Esophagus squamous epithelium (tissue), 5 donors: ENCODE measurements around the gene ARFGAP3. TPM values are rescaled to one million over a fixed set of nuclear protein-coding genes. Genes with fewer than 3 reads are reported as not detected.

ENCODE experiments used
- DNase-seq: peaks from one replicate; lab custom pipeline; 2025; lab: John Stamatoyannopoulos, UW
- H3K27ac ChIP-seq, 4 donors: fragments of 200-600 bp; sonication (generic); one replicate each; pipeline ENCODE4 v1.5.1; 2016 to 2019; ENCODE audit warnings: mild to moderate bottlenecking in 1 of 4
- H3K27me3 ChIP-seq, 4 donors: fragments of 200-600 bp; sonication (generic); 1 replicate in 3 of 4; 2 replicates in 1 of 4; pipeline versions ENCODE4 v1.5.1 to v1.6.0; 2017 to 2021; ENCODE audit warnings: antibody characterized with exemption in 1 of 4
- H3K36me3 ChIP-seq, 3 donors: fragments of 200-600 bp; sonication (generic); one replicate each; pipeline ENCODE4 v1.5.1; 2016 to 2019
- H3K4me1 ChIP-seq, 3 donors: fragments of 200-600 bp; sonication (generic); one replicate each; pipeline ENCODE4 v1.5.1; 2017 to 2019
- H3K4me3 ChIP-seq, 4 donors: fragments of 200-600 bp; sonication (generic); 1 replicate in 3 of 4; 2 replicates in 1 of 4; pipeline ENCODE4 v1.5.1; 2016 to 2019; ENCODE audit warnings: mild to moderate bottlenecking in 2 of 4, moderate library complexity in 1 of 4
- H3K9me3 ChIP-seq, 3 donors: fragments of 200-600 bp; sonication (generic); one replicate each; pipeline ENCODE4 v1.5.1; 2016 to 2019
- CTCF ChIP-seq, 6 experiments: fragments of 450-650 bp in 4 of 6; fragments of 200-600 bp in 2 of 6; sonication (generic) in 2 of 6; IDR thresholded peaks; one replicate each; pipeline ENCODE4 v1.5.1; 2016 to 2019; ENCODE audit warnings: antibody characterized with exemption in 6 of 6, mild to moderate bottlenecking in 4 of 6, moderate library complexity in 4 of 6
- POLR2A ChIP-seq, 4 donors: fragments of 450-650 bp; IDR thresholded peaks; one replicate each; pipeline ENCODE4 v1.6.1; 2017; ENCODE audit warnings: antibody characterized with exemption in 4 of 4, mild to moderate bottlenecking in 4 of 4, moderate library complexity in 3 of 4
- WGBS, 2 donors: methylation state at CpG; one replicate each; pipeline ENCODE4 v1.1.5; 2018; 5-methylcytosine and 5-hydroxymethylcytosine counted together
- intact Hi-C: fragments of 100-400 bp; cut with DNase I; formaldehyde crosslinking; loops from one replicate; pipeline ENCODE4 v1.15.0; 2022
- total RNA-seq, 4 donors: library from RNA; depleted of rRNA; stranded (reverse); fragments of >200 nt; gene quantifications; one replicate each; pipeline ENCODE4 v1.1.0, GENCODE V29; 2016
- donor health status: DM: yes; HTN: yes; CAD: no.

Gene ARFGAP3
- total RNA-seq, 4 donors from 2014 or later: 27.3 to 35.1 (median 30.5) TPM

GRCh38 chr22:42792909-42793847 lies 63.9 kb downstream of the ARFGAP3 start:
- 50 to 59% methylated on average over 2 to 6 of the region's 25 CpGs for WGBS, 2 donors
- Histone ChIP-seq H3K27me3 (no peaks in the 10 kb centered on the region), H3K27ac (peak overlapping the region in 2 of 4 donors; percentile 41 to 65), H3K4me3 (no peak overlapping the region), H3K36me3 (peaks cover 0 to 31% (median 0%) of the 10 kb centered on the region in 3 donors), H3K9me3 (no peaks in the 10 kb centered on the region), H3K4me1 (peaks cover 0 to 32% (median 12%) of the 10 kb centered on the region in 3 donors)
- no peak for DNase-seq
- intact Hi-C loops: no loop called here
- TF ChIP-seq CTCF (IDR thresholded peaks at IDR 0.05) (no peak), POLR2A (IDR thresholded peaks at IDR 0.05) (no peak)

GRCh38 chr22:42792453-42792908 lies 64.6 kb downstream of the ARFGAP3 start:
- Histone ChIP-seq H3K4me1 (peaks cover 0 to 32% (median 12%) of the 10 kb centered on the region in 3 donors), H3K9me3 (no peaks in the 10 kb centered on the region), H3K36me3 (peaks cover 0 to 24% (median 0%) of the 10 kb centered on the region in 3 donors), H3K4me3 (no peak overlapping the region), H3K27ac (peak overlapping the region; percentile 41 to 70 (median 54)), H3K27me3 (no peaks in the 10 kb centered on the region)
- no peak for DNase-seq
- no peak for TF ChIP-seq POLR2A (IDR thresholded peaks at IDR 0.05)
- TF ChIP-seq CTCF (IDR thresholded peaks at IDR 0.05): no peak
- intact Hi-C loops: no loop called here
- 60 to 71% methylated on average over 2 to 5 of the region's 13 CpGs for WGBS, 2 donors

GRCh38 chr22:42791721-42792452 lies 65.2 kb downstream of the ARFGAP3 start:
- intact Hi-C loops: no loop called here
- WGBS, 2 donors: 10% methylated on average over 2 of the region's 20 CpGs; no CpG with 5 or more reads in 1 of the 2 donors
- H3K4me3 ChIP-seq: no peak overlapping the region
- H3K9me3 ChIP-seq: no peaks in the 10 kb centered on the region
- TF ChIP-seq CTCF (IDR thresholded peaks at IDR 0.05) (no peak), POLR2A (IDR thresholded peaks at IDR 0.05) (no peak)
- peaks cover 0 to 32% (median 12%) of the 10 kb centered on the region in 3 donors for H3K4me1 ChIP-seq
- peak overlapping the region; percentile 41 to 70 (median 54) for H3K27ac ChIP-seq
- H3K27me3 ChIP-seq: no peaks in the 10 kb centered on the region
- H3K36me3 ChIP-seq: peaks cover 0 to 18% (median 0%) of the 10 kb centered on the region in 3 donors
- DNase-seq: no peak

- Histone ChIP-seq H3K4me1 (peaks cover 0 to 36% (median 12%) of the 10 kb centered on the region in 3 donors), H3K36me3 (no peaks in the 10 kb centered on the region), H3K9me3 (no peaks in the 10 kb centered on the region), H3K27me3 (peaks cover 0 to 8% (median 0%) of the 10 kb centered on the region in 4 donors), H3K4me3 (no peak overlapping the region), H3K27ac (no peak overlapping the region)
- no peak for TF ChIP-seq POLR2A (IDR thresholded peaks at IDR 0.05)
- TF ChIP-seq CTCF (IDR thresholded peaks at IDR 0.05): no peak
- 88 to 92% methylated on average over 7 to 11 of the region's 11 CpGs for WGBS, 2 donors
- DNase-seq: no peak
- intact Hi-C loops: loop anchor here (10.0 kb wide), 1 partner anchor 256 kb away; no protein-coding TSS in a partner anchor
Measured at GRCh38 chr22:42788466-42788865, 68.6 kb downstream of the ARFGAP3 start.
